GM10266 (cell line): ENCODE results near the gene ZNF567.

ENCODE experiments used
- DNase-seq: peaks from one replicate; pipeline ENCODE4 v3.0.0; 2012; ENCODE audit errors: extremely low spot score
- CTCF ChIP-seq: IDR thresholded peaks from 2 replicates; pipeline ENCODE4 v1.5.1; 2012; ENCODE audit warnings: mild to moderate bottlenecking, low read depth; ENCODE audit not compliant: control insufficient read depth, insufficient read depth; ENCODE audit errors: missing control alignments

ZNF567 gene

GRCh38 chr19:36674201-36674600 lies 13.2 kb upstream of the ZNF567 start:
- DNase-seq, result no peak
- no peak for TF ChIP-seq CTCF

- no peak for DNase-seq
- no peak for TF ChIP-seq CTCF
Measured at GRCh38 chr19:36679455-36679854, 8.0 kb upstream of the ZNF567 start.

DNA sequence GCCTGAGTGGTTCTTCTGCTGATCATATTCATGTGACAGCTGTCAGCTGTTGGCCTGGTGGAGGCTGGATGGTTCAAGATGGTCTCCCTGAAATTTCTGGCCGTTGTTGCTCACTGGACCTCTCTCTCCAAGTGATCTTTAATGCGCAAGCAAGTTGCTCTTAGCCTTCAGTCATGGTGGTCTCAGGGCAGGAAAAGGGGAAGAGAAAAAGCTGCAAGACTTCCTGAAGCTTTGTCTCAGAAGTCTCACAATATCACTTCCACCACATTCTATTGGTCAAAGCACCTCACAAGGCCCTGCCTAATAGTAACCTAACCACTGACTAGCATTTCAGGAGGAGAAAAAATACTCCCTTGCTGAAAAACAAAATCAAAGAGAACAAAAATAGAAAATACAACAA lies 1.6 kb upstream of the ZNF567 start:
- TF ChIP-seq CTCF, result no peak
- DNase-seq, result no peak

DNA sequence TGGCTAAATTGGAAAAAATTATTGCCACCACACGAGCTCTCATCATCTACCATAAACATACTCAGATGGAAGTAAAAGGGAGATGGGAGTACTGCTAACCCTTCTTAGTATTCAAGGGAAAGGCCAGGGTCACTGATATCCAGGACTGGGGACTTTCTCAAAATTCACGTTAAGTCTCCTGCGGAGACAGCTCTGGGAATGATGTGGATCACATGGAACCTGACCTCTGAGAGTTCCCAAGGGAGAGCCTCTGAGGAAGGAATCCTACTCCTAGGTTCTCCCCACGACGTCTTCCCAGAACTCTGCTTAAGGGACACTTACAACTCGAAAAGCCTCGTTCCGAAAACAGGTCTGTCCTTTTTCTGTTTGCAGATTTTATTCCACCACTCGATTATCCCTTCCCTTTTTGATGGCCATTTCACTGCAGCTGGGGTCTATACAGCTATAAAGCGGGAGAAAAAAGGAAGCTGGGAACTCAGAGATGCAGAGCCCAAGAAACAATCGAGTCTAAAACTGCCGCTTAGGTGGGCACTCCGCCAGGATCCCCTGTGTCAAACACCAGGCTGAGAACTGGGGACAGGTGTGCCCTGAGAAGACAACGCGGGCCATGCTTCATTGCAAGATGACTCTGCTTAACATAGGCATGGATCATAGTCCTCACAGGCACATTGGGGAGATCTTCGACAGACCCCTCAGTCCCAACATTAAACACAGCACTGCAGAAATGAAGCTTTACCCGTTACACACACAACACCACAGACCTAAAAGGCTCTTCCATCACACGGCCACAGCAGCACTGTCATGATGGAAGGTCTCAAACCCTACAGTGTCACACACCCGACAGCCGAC lies 823 bp upstream of the ZNF567 start:
- TF ChIP-seq CTCF, result no peak
- no peak for DNase-seq

DNA sequence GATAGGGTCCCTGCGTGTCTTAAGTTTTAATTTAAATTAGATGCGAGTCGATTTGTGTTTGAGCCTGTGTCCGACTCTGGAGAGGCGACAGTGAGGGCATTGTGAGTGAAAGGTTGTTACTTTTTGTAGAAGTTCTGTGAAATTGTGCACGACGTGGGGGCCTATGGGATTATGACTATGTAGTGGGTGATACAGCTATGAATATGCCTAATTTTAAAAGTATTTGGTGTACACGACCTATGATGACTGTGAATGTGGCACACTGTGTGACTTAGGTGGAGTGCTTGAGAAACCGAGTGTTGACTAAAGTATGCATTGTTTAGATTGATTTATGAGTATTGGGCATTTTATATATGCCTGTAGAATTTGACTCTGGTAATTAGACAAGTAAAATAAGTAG lies 646 bp downstream of the ZNF567 start:
- DNase-seq, result no peak

DNA sequence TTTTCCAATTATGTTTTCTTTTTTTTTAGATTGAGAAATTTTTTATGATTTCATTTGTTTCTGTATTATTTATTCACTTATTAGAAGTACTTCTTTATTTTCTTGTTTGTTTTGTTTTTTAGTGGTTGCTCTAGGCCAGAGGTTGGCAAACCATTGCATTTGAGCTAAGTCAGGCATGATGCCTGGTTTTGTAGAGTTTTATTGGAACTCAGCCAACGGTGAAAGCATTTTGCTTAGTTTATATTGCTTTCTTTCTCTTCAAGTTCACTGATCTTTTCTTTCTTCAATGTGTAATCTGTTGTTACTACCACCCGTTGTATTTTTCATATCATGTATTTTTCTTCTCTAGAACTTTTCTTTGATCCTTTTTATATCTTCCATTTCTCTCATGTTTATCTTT lies 19.7 kb downstream of the ZNF567 start:
- no peak for DNase-seq
- no peak for TF ChIP-seq CTCF

More for the DNA sequence above, 646 bp downstream of the ZNF567 start:
- TF ChIP-seq CTCF, result no peak

DNA sequence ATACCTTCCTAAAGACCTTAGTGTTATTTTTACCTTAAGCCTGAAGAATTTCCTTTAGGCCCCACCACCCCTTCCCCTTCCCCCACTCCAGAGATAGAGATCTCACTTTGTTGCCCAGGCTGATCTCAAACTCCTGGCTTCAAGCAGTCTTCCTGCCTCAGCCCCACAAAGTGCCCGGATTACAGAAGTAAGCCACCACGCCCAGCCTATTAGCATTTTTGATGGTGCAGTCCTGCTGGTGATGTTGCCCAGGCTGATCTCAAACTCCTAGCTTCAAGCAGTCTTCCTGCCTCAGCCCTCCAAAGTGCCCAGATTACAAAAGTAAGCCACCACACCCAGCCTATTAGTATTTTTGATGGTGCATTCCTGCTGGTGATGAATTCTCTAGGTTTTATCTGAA lies 22.0 kb downstream of the ZNF567 start:
- no peak for TF ChIP-seq CTCF
- no peak for DNase-seq
